ENCODE measurements around the gene MYL10.

The MYL10 gene

GRCh38 chr7:101615446-101615845 is 13.7 kb downstream of the MYL10 start:
- Histone ChIP-seq H3K27me3 (ENCODE audit: insufficient read depth, low read depth) (peaks cover 17% of the 10 kb centered on the region; the same call in 1 of the 2 replicates), H3K27ac (no peak overlapping the region), H3K36me3 (ENCODE audit: insufficient read depth) (no peaks in the 10 kb centered on the region), H2AFZ (ENCODE audit: low read depth) (no peak overlapping the region), H3K79me2 (ENCODE audit: insufficient read depth, low read depth) (no peaks in the 10 kb centered on the region), H3K4me3 (IDR thresholded peaks at IDR 0.05; ENCODE audit: insufficient read depth, low read depth, low read length) (no peak overlapping the region), H4K20me1 (ENCODE audit: insufficient read depth) (no peaks in the 10 kb centered on the region), H3K4me2 (no peak overlapping the region), H3K4me1 (ENCODE audit: low read depth, poor library complexity, severe bottlenecking) (no peaks in the 10 kb centered on the region), H3K9ac (no peak overlapping the region)
- no peak for TF ChIP-seq CTCF (conservative IDR thresholded peaks at IDR 0.05; ENCODE audit: low read depth, low read length)

- no peaks in the 10 kb centered on the region for H4K20me1 ChIP-seq (ENCODE audit: insufficient read depth)
- no peak overlapping the region for H2AFZ ChIP-seq (ENCODE audit: low read depth)
- H3K4me2 ChIP-seq, result no peak overlapping the region
- H3K79me2 ChIP-seq (ENCODE audit: insufficient read depth, low read depth), result no peaks in the 10 kb centered on the region
- peaks cover 17% of the 10 kb centered on the region; the same call in 1 of the 2 replicates for H3K27me3 ChIP-seq (ENCODE audit: insufficient read depth, low read depth)
- no peak overlapping the region for H3K27ac ChIP-seq
- H3K4me1 ChIP-seq (ENCODE audit: low read depth, poor library complexity, severe bottlenecking), result no peaks in the 10 kb centered on the region
- no peaks in the 10 kb centered on the region for H3K36me3 ChIP-seq (ENCODE audit: insufficient read depth)
- no peak for TF ChIP-seq CTCF (conservative IDR thresholded peaks at IDR 0.05; ENCODE audit: low read depth, low read length)
- H3K9ac ChIP-seq, result no peak overlapping the region
- H3K4me3 ChIP-seq (IDR thresholded peaks at IDR 0.05; ENCODE audit: insufficient read depth, low read depth, low read length), result no peak overlapping the region
Observed at GRCh38 chr7:101614939-101615302, 14.2 kb downstream of the MYL10 start.

- Histone ChIP-seq H3K4me2 (no peak overlapping the region), H3K27ac (no peak overlapping the region), H2AFZ (ENCODE audit: low read depth) (no peak overlapping the region), H3K27me3 (ENCODE audit: insufficient read depth, low read depth) (peaks cover 17% of the 10 kb centered on the region; the same call in 1 of the 2 replicates), H4K20me1 (ENCODE audit: insufficient read depth) (no peaks in the 10 kb centered on the region), H3K79me2 (ENCODE audit: insufficient read depth, low read depth) (no peaks in the 10 kb centered on the region), H3K4me1 (ENCODE audit: low read depth, poor library complexity, severe bottlenecking) (no peaks in the 10 kb centered on the region), H3K9ac (no peak overlapping the region), H3K36me3 (ENCODE audit: insufficient read depth) (no peaks in the 10 kb centered on the region), H3K4me3 (IDR thresholded peaks at IDR 0.05; ENCODE audit: insufficient read depth, low read depth, low read length) (no peak overlapping the region)
- no peak for TF ChIP-seq CTCF (conservative IDR thresholded peaks at IDR 0.05; ENCODE audit: low read depth, low read length)
Observed at GRCh38 chr7:101614098-101614938, 14.8 kb downstream of the MYL10 start.

GRCh38 chr7:101612885-101613515 is 16.1 kb downstream of the MYL10 start:
- no peak overlapping the region for H3K9ac ChIP-seq
- no peak overlapping the region for H3K4me2 ChIP-seq
- no peak overlapping the region for H3K27ac ChIP-seq

More at GRCh38 chr7:101612885-101613515, 16.1 kb downstream of the MYL10 start:
- peaks cover 17% of the 10 kb centered on the region; the same call in 1 of the 2 replicates for H3K27me3 ChIP-seq (ENCODE audit: insufficient read depth, low read depth)
- no peaks in the 10 kb centered on the region for H3K79me2 ChIP-seq (ENCODE audit: insufficient read depth, low read depth)
- TF ChIP-seq CTCF (conservative IDR thresholded peaks at IDR 0.05; ENCODE audit: low read depth, low read length), result no peak
- no peak overlapping the region for H3K4me3 ChIP-seq (IDR thresholded peaks at IDR 0.05; ENCODE audit: insufficient read depth, low read depth, low read length)
- H2AFZ ChIP-seq (ENCODE audit: low read depth), result no peak overlapping the region
- H3K36me3 ChIP-seq (ENCODE audit: insufficient read depth), result no peaks in the 10 kb centered on the region
- H4K20me1 ChIP-seq (ENCODE audit: insufficient read depth), result no peaks in the 10 kb centered on the region
- H3K4me1 ChIP-seq (ENCODE audit: low read depth, poor library complexity, severe bottlenecking), result no peaks in the 10 kb centered on the region

Measured in KMS-11 (cell line).